HG03175 (cell line): ENCODE data around the gene MYO7B.

Experiments
- ATAC-seq: cut with Tn5 transposase; IDR thresholded peaks from one replicate; pipeline ENCODE4 v1.9.1; 2021; ENCODE audit warnings: mild to moderate bottlenecking, moderate library complexity; ENCODE audit not compliant: unreplicated experiment

Gene MYO7B

GRCh38 chr2:127606625-127607398 is 71.3 kb downstream of the MYO7B start:
- ATAC-seq: no peak

DNA sequence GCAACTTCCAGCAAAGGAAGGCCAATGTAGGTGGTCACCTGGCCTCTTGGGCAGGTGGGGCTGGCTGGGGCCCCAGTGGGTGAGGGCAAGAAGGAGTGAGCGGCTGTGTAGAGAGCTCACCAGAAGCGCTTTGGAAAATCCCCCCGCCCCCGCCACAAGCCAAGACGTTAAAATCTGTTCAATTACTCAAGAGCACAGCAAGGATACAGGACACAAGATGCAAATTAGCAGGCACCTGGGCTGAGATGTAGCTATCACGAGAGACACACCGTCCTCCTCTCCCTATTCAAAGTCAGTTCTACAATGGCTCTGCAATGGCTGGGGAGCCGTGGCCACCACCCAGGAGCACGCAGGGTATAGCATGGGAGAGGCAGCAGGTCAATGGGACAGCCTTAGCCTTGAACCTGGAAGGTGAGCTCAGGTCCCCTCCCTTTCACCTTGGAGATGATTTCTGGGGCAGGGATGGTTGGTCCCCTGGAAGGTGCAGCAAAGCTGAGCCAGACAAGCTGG is 72.0 kb downstream of the MYO7B start:
- no peak for ATAC-seq

DNA sequence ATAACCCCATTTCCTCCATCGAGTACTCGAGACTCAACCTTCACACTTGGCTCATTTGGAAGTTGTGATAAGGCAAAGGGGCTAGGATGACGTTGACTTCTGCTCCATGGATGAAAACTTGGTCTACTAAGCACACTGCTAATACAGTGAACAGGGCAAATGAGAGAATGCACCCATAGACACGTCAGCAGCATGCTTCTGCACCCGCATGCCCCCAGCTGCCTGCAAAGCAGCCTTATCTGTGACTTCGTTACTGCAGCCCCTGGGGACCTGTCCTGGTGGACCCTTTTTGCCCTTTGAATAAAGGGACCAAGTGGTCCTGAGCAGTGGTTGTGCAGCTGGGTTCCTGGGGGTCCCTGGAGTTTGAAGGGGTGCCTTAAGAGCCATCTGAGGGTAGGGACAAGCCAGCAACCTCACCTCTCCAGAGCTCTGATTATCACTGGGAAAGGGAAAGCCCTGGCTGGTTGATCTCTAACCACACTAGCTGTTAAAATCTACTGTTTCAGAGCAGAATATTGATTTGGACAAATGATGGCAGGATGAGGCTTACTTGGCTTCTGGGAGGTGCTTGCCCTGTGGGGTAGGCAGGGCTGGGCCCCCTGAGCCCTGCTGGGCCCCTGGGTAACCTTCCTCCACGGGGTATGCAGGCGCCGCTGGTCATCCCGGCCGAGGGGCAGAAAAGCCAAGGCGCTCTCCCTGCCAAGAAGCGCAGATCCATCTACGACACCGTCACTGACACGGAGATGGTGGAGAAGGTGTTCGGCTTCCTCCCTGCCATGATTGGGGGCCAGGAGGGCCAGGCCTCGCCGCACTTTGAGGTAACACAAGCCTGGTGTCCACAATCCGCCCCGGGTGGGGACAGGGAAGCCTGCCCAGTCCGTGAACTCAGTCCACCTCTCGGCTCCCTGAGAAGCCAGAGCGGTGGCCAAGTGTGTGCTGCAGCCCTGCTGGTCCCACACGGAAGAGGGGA is 72.9 kb downstream of the MYO7B start:
- no peak for ATAC-seq

GRCh38 chr2:127609031-127609751 is 73.7 kb downstream of the MYO7B start:
- no peak for ATAC-seq

GRCh38 chr2:127609818-127610217 is 74.3 kb downstream of the MYO7B start:
- ATAC-seq: no peak

DNA sequence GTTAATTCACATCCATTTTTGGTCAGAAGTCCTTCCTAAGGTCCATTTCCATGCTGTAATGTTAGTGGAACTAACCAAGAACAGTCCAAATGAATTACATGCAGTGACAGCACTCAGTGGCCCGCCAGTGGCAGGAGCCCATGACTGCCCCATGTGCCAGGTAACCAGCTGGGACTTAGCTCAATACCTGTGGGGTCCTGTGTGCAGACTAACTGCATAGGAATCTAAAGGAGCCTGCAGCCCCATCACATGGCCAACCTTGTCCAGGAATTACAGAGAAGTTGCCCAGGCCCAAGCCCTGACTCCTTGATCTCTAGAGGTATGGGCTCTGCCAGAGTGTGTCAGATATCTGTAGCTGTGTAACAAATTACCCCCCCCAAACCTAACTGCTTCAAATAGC is 75.1 kb downstream of the MYO7B start:
- ATAC-seq: no peak

- ATAC-seq: no peak
Measured at GRCh38 chr2:127611076-127611925, 75.8 kb downstream of the MYO7B start.

DNA sequence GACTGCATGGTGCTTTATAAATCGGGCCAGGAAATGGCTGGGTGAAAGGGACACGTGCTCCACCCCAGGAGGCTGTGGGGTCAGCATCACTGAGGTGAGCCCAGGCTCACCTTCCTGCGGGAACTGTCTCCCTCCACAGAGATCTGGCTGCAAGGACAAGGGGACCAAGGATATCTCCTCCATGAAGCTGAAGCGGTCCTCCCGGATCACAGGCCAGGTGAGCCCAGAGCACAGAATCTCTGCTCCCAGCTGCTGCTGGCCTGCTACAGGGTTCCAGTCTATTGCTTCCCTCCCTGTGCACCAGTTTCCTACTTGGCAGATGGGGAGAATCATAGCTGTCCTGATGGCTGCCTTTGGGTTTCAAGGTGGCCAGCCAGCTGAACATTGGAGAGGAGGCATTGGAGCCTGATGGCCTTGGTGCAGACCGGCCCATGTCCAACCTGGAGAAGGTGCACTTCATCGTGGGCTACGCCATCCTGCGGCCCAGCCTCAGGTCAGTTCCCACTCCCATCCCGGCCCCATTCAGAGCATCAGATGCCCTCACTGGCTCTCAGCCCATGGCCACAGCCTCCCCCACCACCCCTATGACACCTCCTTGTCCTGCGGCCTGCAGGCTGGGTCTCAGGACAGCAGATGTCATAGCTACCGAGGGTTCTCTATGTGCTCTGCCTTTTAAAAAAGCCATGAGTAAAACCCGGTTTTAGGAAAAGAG is 76.8 kb downstream of the MYO7B start:
- no peak for ATAC-seq

- no peak for ATAC-seq
Measured at GRCh38 chr2:127614246-127614645, 78.8 kb downstream of the MYO7B start.

GRCh38 chr2:127614731-127615130 is 79.2 kb downstream of the MYO7B start:
- ATAC-seq: no peak

DNA sequence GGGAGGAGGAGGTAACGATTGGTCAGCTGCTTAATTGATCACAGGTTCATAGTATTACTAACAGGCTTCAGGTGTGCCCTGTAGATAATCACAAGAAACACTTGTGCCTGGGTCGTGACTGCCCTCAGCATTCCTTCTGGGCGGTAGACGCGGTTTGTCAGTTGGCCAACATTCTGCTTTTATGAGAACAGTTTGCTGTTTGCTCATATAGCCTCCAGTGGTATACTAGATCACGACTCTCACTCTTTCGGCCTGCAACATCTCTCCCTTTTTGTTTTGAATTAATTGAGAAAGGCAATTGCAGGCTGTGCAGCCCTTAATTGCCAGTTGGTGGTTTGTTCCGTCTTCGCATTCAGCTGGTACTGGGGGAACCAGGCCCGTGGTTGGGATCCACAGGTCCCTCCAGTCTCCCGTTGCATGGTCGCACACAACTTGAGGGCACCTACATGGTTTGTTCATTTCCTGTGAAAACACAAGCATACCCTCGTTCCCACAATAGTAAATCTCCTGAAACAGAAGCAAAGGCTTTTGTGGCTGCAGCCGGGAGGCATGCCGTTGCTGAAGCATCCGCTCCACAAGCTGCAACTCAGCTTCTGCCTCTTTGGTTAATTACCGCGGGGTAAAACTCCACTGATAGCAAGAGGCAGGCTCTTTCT is 80.2 kb downstream of the MYO7B start:
- ATAC-seq: no peak

- no peak for ATAC-seq
Measured at GRCh38 chr2:127618551-127619202, 83.2 kb downstream of the MYO7B start.

- no peak for ATAC-seq
Measured at GRCh38 chr2:127619203-127619590, 83.7 kb downstream of the MYO7B start.

GRCh38 chr2:127619877-127620705 is 84.6 kb downstream of the MYO7B start:
- ATAC-seq: no peak

DNA sequence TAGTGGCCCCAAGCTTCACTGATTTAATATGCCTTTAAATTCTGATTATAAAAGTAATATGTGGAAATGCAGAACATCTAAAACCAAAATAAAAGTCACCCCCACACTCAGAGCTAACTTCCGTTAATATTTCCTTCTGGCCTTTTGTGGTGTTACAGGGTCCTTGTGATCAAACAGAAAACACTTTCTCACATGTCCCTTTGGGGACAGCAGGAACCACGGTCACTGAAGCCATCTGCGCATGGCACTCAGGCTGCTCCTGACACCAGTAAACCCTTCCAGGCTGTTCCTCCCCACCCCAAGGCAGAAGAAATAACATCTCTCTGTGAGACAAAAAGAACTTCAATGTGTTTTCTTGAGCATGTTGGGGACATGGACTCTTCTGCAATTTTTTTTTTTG is 85.4 kb downstream of the MYO7B start:
- no peak for ATAC-seq

DNA sequence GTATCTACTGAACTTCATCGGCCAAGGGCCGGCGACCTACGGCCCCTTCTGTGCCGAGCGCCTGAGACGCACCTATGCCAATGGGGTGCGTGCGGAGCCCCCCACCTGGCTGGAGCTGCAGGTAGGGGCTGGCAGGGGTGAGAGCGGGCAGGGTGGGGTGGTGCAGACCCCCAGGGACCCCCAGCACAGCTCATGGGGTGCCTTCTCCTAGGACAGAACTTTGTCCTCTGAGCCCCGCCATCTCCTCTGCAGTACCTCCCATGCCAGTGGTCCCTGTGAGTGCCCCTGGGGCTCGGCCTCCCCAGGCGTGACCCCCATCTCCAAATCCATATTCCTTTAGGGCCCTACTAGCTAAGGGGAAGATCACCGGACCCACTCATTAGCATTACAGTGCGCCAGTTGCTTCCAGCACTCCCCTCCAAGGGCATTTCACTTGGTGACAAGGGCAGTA is 86.5 kb downstream of the MYO7B start:
- no peak for ATAC-seq

DNA sequence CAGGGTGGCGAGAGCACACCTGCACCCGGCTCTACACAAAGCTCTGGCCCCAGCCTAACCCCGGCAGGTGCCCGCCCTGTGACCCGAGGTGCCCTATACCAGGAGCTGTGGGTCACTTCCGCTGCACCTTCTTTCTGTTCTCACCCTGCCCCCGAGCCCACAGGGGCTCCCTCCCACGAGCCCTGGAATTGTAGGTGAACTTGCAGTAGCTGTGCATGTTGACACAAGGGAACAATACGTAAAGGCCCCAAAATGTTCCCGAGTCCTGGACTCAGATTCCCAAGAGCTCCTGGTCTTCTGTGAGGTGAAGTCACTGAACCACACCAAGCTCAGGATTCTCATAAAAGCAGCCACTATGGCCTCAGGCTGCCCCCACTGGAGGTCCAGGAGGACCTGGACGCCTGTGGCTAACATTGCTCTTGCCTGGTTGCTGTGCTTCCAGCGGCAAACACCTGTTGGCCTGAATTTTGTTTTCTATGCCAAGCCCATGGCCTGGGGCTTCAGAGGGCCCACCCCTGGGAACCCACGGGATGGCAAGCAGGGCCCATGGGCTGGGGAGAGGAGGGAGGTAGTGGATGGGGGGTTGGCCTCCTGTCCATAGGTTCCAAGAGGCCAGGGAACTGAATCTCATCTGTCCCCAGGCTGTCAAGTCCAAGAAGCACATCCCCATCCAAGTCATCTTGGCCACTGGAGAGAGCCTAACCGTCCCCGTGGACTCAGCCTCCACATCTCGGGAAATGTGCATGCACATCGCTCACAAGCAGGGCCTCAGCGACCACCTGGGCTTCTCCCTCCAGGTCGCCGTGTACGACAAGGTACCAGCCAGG is 87.3 kb downstream of the MYO7B start:
- no peak for ATAC-seq
